ENCODE measurements around the gene OR13H1. TPM values are rescaled to one million over a fixed set of nuclear protein-coding genes. Genes with fewer than 3 reads are reported as not detected.

Gene OR13H1
- polyA plus RNA-seq, 1 of the 3 experiments (the other 2 are of a cell fraction) = not detected

- Histone ChIP-seq H3K79me2 (ENCODE audit: insufficient read depth) (peaks cover 13% of the 10 kb centered on the region; the same call in 1 of the 2 replicates), H3K9me2 (no peaks in the 10 kb centered on the region), H3K27ac (ENCODE audit: low read depth in 2 of 2, low read length in 1 of 2) (peak overlapping the region; percentile 52 to 62), H3K4me2 (peak overlapping the region; percentile 48; the same call in 1 of the 2 replicates), H3K9me3 (no peaks in the 10 kb centered on the region), H3K4me1 (ENCODE audit: control insufficient read depth in 1 of 2, insufficient read depth in 2 of 2, low read depth in 1 of 2, low read length in 1 of 2) (peaks cover 0 to 7% of the 10 kb centered on the region in 2 experiments; a peak in 1 of 4 replicates), H3K4me3 (ENCODE audit: low read depth in 2 of 2, low read length in 1 of 2) (peak overlapping the region; percentile 48 to 50), H3K27me3 (ENCODE audit: insufficient read depth) (no peaks in the 10 kb centered on the region), H2AFZ (ENCODE audit: low read depth) (no peak overlapping the region), H3K9ac (peak overlapping the region; percentile 50; the same call in 1 of the 2 replicates), H4K20me1 (ENCODE audit: insufficient read depth) (no peaks in the 10 kb centered on the region), H3K36me3 (replicated peaks in 1 of 2; ENCODE audit: control insufficient read depth in 1 of 2, insufficient read depth in 2 of 2, low read length in 1 of 2) (no peaks in the 10 kb centered on the region), H3F3A (replicated peaks; ENCODE audit: insufficient read depth) (no peaks in the 10 kb centered on the region)
- TF ChIP-seq RAD21 (IDR thresholded peaks at IDR 0.05; ENCODE audit: low read length) (no peak), RCOR1 (IDR thresholded peaks at IDR 0.05; ENCODE audit: low read length) (no peak), FOSL2 (IDR thresholded peaks at IDR 0.05; ENCODE audit: borderline replicate concordance, low read depth) (no peak), SMC3 (IDR thresholded peaks at IDR 0.05; ENCODE audit: low read depth, low read length) (no peak), TCF12 (IDR thresholded peaks at IDR 0.05) (no peak), EZH2phosphoT487 (IDR thresholded peaks at IDR 0.05; ENCODE audit: borderline replicate concordance, low read depth) (no peak), NRF1 (IDR thresholded peaks at IDR 0.05; ENCODE audit: low read depth, low read length) (no peak), MEF2A (IDR thresholded peaks at IDR 0.05; ENCODE audit: borderline replicate concordance, low read depth) (no peak), GATA2 (CRISPR knock-in tag; IDR thresholded peaks at IDR 0.05) (no peak), EP300 (IDR thresholded peaks at IDR 0.05; ENCODE audit: borderline replicate concordance in 1 of 2, low read depth in 1 of 2, low read length in 1 of 2) (no peak), PBX3 (IDR thresholded peaks at IDR 0.05) (no peak), REST (IDR thresholded peaks at IDR 0.05; ENCODE audit: low read depth, low read length) (no peak), RXRA (IDR thresholded peaks at IDR 0.05; ENCODE audit: borderline replicate concordance, low read depth) (no peak), USF2 (IDR thresholded peaks at IDR 0.05; ENCODE audit: borderline replicate concordance, low read depth, low read length) (no peak), YY1 (IDR thresholded peaks at IDR 0.05; ENCODE audit: low read depth) (no peak), ZBTB33 (IDR thresholded peaks at IDR 0.05; ENCODE audit: borderline replicate concordance, low read depth) (no peak)
- ChIA-PET CTCF (no interaction called here), POLR2A (no interaction called here)
- DNase-seq = no peak
Observed at GRCh38 chrX:131577413-131577812, 33.5 kb downstream of the OR13H1 start.

Measured in SK-N-SH (cell line).